DMS53 (cell line): ENCODE measurements around the gene HCRTR2.
"Not testable (repeated sequence)": the region's sequence is repeated elsewhere in the genome, so short reads cannot be mapped to it uniquely, and the experiment has no call there.

Experiments used
- DNase-seq: peaks from one replicate; lab custom pipeline; 2025; lab: John Stamatoyannopoulos, UW

Gene HCRTR2

GRCh38 chr6:55174211-55175026, at the start of gene HCRTR2:
HCRTR2 (plus strand) TSS chr6:55174515; CDS start chr6:55174588, 73 bp downstream.
- DNase-seq, result peak; percentile 36

- DNase-seq, result no peak
These were observed 43.5 kb upstream of the HCRTR2 start for GRCh38 chr6:55130806-55131324.

- peak; percentile 5 for DNase-seq
These were observed 42.7 kb upstream of the HCRTR2 start for GRCh38 chr6:55131616-55132015.

GRCh38 chr6:55136916-55137315, 37.4 kb upstream of the HCRTR2 start:
- no peak for DNase-seq

- no peak for DNase-seq
These were observed 36.2 kb upstream of the HCRTR2 start for GRCh38 chr6:55137929-55138693.

- no peak for DNase-seq
These were observed 32.7 kb upstream of the HCRTR2 start for GRCh38 chr6:55141611-55142010.

DNA sequence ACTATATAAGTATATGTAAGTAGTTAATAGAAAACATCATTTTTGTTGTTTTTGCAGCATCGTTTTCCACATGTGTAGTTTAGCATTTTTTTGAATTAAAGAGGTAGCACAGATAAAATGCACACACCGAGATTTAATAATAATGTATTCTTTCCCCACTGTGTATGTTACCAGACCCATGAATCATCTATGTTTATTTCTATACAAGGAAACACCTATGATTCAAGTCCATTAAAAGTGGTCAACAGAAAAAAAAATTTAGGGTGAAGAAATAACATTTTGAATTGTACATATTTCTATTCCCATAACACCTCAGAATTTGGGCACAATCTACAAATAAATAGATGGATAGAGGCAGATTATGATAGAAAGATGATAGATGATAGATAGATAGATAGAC, 31.7 kb upstream of the HCRTR2 start:
- no peak for DNase-seq

GRCh38 chr6:55153284-55153683, 21.0 kb upstream of the HCRTR2 start:
- no peak for DNase-seq

DNA sequence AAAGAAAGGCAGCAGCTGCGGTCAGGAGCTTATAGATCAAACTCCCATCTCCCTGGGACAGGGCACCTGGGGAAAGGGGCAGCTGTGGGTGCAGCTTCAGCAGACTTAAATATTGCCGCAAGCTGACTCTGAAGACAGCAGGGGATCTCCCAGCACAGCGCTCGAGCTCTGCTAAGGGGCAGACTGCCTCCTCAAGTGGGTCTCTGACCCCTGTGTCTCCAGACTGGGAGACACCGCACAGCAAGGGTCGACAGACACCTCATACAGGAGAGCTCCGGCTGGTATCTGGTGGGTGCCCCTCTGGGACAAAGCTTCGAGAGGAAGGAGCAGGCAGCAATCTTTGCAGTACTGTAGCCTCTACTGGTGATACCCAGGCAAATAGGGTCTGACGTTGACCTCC, 15.5 kb upstream of the HCRTR2 start:
- not testable (repeated sequence) for DNase-seq

DNA sequence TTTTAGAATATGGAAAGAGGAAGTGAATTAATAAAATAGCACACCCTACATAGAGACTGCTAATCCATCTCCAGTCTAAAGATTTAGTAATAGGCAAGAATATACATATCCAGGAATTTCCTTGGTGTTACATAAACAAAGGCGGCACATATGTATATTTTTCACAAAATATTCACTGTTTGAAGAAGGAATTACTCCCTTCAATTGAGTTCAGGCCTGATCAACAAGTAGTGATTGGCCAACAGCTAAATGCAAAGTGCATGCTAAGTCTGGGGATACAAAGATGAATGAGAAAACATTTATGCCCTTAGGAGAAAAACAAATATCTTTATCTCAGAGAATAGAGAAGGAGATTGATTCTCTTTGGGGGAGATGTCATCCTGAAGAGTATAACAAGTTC, 6.5 kb upstream of the HCRTR2 start:
- no peak for DNase-seq

DNA sequence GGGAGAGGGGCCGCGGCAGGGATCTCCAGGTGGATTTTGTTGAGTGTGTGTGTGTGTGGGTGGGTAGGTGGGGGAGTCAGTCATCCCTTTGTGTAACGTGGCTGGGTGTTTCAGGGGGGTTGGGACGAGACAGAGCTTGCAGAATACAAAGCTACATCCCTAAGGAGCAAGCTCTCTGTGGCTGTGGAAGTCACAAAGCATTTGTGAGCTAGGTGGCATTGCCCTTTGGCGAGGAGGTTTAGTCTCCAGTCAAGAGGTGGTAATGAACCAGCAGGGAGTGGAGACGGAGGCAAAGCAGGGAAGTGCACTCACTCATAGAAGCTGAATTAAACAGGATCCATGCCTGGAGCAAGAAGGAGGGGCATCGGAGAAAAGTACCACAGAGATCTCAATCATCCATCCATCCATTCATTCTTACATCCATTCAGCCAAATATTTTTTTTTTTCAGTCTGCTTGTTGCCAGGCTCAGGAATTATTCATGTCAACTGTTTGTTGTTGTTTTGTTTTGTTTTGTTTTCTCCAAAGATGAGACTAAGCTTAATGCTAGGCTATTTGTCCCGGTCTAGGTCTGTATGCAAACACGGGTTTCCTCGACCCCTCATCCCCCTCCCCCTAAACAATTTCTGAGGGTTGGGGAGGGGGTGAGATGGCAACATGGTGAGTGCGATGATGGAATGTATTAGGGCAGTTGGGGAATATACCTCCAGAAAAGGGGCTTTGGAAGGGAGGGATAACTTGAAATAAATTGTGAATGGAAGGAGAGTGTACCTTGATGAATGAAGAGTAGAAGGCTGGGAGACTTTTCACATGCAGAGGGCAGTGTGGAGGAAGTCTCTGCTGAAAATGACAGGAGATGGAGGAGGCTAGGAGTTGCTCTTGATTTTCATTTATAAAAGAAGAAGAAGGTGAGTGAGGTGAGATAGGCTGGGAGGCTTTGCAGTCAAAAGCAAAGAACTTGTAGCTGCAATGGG, 1.0 kb downstream of the HCRTR2 start:
- peak; percentile 67 for DNase-seq

DNA sequence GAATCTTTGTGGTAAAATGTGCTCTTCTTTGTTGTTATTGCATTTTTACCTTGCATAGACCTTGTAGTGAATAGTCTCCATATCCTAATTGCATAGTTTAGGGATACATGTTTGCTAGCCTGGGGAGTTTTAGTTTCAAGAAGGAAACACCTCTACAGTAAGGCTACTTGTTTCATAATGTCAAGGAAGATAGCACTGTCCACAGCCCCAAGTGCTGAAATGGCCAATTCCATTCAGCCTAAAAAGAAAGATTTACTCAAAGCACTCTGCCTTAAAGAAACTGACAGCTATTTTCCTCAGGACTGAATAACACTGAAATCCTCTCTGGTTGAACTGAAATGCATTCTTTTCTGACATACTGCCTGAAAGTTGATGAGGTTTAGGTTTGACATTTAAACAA, 2.6 kb downstream of the HCRTR2 start:
- DNase-seq, result no peak

GRCh38 chr6:55180258-55180657, 5.9 kb downstream of the HCRTR2 start:
- DNase-seq, result no peak

- DNase-seq, result peak; percentile 12
These were observed 7.8 kb downstream of the HCRTR2 start for GRCh38 chr6:55182016-55182650.

GRCh38 chr6:55184782-55185530, 10.6 kb downstream of the HCRTR2 start:
- DNase-seq, result no peak

- DNase-seq, result no peak
These were observed 24.4 kb downstream of the HCRTR2 start for GRCh38 chr6:55198715-55199114.

DNA sequence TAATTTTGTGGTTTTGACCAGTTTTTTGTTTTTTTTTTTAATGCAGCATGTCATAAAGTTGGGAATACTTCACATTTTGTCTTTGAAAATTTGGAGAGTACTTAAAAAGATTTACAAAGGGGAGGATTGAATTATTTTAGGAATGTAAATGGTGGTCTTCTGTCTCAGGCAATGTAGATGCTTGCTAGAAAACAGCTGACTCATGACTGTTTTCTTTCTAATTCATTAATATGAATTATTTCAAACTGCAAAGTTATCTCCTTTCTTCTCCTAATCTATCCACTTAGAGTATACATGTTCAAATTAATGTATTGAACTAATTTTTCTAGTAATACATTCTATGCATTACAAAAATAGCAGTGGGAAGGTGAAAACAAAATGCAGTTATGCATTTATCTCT, 24.9 kb downstream of the HCRTR2 start:
- no peak for DNase-seq

DNA sequence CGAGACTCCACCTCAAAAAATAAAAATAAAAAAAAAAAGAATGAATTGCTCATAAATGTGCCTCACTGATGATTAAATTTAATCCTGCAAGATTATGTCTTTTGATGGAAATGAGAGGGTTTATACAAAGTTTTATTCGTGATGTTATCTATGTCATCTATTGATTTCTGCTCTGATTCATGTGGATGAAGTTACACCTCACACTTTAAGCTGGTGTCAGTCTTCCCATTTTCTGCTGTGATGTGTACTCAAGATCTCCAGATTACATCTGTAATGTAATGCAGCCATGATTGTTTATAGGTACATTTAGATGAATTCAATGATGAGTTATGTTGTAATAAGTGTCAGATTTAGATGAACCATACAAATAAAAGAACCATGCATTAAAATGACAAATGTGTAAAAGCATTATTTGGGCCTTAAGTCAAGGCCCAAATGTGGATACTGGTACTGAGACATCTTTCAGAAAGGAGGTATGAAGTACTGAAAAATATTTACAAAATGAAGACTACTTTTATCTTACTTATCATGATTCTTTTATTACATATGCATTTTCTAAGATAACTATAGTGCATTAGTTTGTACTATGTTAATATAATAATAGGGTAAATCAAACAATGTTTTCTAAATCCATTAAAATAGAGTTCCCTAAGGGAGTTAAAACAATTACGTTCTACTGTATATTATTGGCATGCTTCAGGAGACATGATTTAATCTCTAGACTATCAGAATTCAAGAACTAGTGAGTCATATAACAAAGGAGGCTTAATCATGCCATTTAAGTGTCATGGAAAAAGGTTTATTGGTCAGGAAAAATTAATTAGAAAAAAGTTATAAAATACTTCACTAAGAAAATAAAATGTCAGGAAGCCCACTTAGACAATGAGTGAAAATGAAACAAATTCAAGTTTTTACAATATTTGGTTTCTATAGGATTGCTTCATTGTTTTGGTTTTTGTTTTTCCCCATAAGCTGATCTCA, 34.5 kb downstream of the HCRTR2 start:
- DNase-seq, result no peak

- no peak for DNase-seq
These were observed 36.6 kb downstream of the HCRTR2 start for GRCh38 chr6:55210952-55211351.
